ENCODE results near the gene A3GALT2. TPM values are rescaled to one million over a fixed set of nuclear protein-coding genes. Genes with fewer than 3 reads are reported as not detected.

A3GALT2 gene
- total RNA-seq, 1 experiment from 2014 or later = not detected

- TF ChIP-seq ZNF138 (CRISPR knock-in tag; conservative IDR thresholded peaks at IDR 0.05) (no peak), GABPB1 (CRISPR knock-in tag; IDR thresholded peaks at IDR 0.05) (peak; percentile 81; the same call in 1 of the 2 replicates), ZNF219 (CRISPR knock-in tag; IDR thresholded peaks at IDR 0.05; ENCODE audit: borderline replicate concordance) (no peak), ZNF263 (CRISPR knock-in tag; IDR thresholded peaks at IDR 0.05; ENCODE audit: low read depth) (no peak), CTCF (IDR thresholded peaks at IDR 0.05) (no peak), PRDM15 (CRISPR knock-in tag; IDR thresholded peaks at IDR 0.05) (no peak), ZNF423 (CRISPR knock-in tag; IDR thresholded peaks at IDR 0.05) (peak; percentile 81), ESRRA (CRISPR knock-in tag; IDR thresholded peaks at IDR 0.05; ENCODE audit: borderline replicate concordance) (no peak), ZNF281 (CRISPR knock-in tag; IDR thresholded peaks at IDR 0.05) (0 out of 2 replicates have a peak, but pooled peaks have one; percentile 76), USF2 (CRISPR knock-in tag; IDR thresholded peaks at IDR 0.05) (no peak), CDX4 (CRISPR knock-in tag; IDR thresholded peaks at IDR 0.05; ENCODE audit: borderline replicate concordance) (no peak), ZNF416 (CRISPR knock-in tag; IDR thresholded peaks at IDR 0.05) (no peak), SP1 (CRISPR knock-in tag; conservative IDR thresholded peaks at IDR 0.05) (peak; percentile 29; the same call in 1 of the 2 replicates), STAT6 (CRISPR knock-in tag; conservative IDR thresholded peaks at IDR 0.05; ENCODE audit: low read depth) (no peak), MYBL2 (CRISPR knock-in tag; IDR thresholded peaks at IDR 0.05) (no peak), TCF7 (CRISPR knock-in tag; IDR thresholded peaks at IDR 0.05; ENCODE audit: low read depth) (no peak), ZNF532 (CRISPR knock-in tag; IDR thresholded peaks at IDR 0.05; ENCODE audit: borderline replicate concordance) (no peak)
Observed at GRCh38 chr1:33342041-33342723, 21.3 kb upstream of the A3GALT2 start (continued).

Measured in WTC11 (cell line).